Measurements from ENCODE around the gene RAD1.
"Not testable (repeated sequence)": the region's sequence is repeated elsewhere in the genome, so short reads cannot be mapped to it uniquely, and the experiment has no call there.

Gene RAD1

DNA sequence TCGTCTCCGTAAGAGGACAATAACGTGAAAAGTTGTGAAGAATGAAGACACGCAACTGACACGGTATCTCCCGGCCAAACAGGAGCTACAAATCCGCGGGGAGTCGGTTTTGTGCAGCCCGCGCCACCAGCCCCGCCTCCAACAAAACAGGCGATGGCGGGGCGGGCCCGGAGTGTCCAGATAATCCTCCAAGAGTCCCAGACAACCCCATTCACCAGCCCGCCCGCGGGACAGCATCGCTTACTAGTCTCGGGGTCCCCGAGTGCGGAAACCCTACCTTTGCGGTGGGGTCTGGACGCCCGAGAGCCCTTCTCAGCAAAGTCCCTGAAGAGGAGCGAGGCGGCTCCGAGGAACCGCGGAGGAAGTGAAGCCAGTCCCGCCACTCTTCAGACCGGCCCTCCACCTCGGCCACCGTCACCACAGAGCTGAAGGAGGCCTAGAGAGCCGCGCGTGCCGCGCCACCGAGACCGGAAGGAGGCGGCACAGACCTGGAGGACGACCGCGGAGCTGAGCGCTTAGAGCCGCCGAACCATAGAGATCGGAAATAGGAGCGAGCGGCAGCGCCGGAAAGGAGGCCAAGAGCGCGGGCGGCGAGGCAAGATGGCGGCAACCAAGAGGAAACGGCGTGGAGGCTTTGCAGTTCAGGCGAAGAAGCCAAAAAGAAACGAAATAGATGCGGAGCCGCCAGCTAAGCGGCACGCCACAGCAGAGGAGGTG is at the start of gene RAD1, which contains the start of gene BRIX1:
Gene RAD1 (minus strand): TSS at position 366 of the 717 bp plus-strand sequence. CDS start 612 bp downstream, outside the sequence.
Gene BRIX1 (plus strand): TSS at position 573 of the 717 bp plus-strand sequence. CDS start 28 bp downstream, at position 601.
- peak; percentile 82 to 99 for DNase-seq

- no peak for DNase-seq
Measured at GRCh38 chr5:34959323-34959722, 44.0 kb upstream of the RAD1 start.

GRCh38 chr5:34957857-34958690 is 42.8 kb upstream of the RAD1 start:
- DNase-seq, result no peak

GRCh38 chr5:34957321-34957720 is 42.0 kb upstream of the RAD1 start:
- no peak for DNase-seq

DNA sequence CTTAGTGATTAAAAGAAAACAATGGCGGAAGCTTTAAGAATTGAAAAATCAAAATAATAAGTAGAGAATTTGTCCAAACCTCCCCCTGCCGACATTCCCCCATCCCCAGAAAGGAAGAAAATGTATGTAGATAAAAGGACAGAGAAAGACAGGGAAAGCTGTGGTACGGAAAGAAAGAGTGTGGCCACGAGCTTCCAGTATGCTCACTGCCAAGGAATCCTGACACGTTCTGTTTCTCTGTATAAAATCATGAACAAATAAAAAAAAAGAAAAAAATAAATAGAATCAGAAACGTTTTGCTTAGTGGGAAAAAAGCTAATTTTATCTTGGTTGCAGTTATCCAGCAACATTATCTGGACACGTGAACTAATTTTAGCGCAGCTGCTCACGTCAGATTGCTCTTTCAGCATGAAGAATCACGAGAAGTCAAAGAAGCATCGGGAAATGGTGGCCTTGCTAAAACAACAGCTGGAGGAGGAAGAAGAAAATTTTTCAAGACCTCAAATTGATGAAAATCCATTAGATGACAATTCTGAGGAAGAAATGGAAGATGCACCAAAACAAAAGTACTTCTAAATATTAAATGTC is 29.2 kb upstream of the RAD1 start:
- DNase-seq, result no peak

DNA sequence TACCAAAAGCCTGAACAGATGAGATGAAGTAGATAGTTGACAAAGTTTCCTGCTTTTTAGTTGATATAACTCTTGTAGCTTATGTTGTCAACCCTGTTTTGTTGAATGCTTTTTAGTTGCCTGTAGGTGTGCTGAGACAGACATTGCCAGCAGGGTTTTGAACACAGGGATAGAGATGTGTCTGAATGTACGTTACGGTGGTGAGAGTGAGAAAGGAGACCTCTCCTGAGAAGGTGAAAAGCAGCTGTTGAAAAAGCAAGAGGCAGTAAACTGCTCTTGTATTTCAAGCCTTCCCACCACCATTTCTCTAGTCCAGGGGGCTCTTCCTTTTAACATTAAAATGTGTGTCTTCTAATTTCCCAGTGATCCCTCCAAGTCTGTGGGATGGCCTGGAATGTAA is 28.7 kb upstream of the RAD1 start:
- no peak for DNase-seq

DNA sequence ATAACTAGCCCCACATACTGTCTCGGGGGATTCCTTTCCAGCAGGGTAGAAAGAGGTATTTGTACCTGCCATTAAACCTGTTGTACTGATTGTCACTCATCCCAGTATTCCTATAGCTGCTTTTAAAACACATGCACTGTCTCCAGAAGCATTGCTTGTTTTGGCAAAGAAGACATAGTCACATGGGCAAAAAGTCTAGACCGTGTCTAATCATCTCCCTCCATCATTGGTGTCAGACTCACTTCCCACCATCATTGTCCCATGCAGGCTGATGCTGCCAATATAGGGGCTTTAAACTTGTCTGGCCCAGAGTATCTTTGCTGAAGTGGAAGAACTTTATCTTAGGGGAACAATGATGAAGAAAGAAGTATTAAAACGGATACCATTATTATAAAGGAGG is 26.6 kb upstream of the RAD1 start:
- DNase-seq, result no peak

GRCh38 chr5:34932947-34933346 is 17.6 kb upstream of the RAD1 start:
- DNase-seq, result no peak

- no peak for DNase-seq
Measured at GRCh38 chr5:34930870-34931269, 15.6 kb upstream of the RAD1 start.

- no peak for DNase-seq
Measured at GRCh38 chr5:34930462-34930844, 15.1 kb upstream of the RAD1 start.

GRCh38 chr5:34929720-34930461 is 14.6 kb upstream of the RAD1 start:
- DNase-seq, result peak; percentile 49 to 83

GRCh38 chr5:34929134-34929719 is 13.9 kb upstream of the RAD1 start, which contains the start of gene DNAJC21:
Gene DNAJC21 (plus strand): TSS chr5:34929559. CDS start chr5:34929820, 261 bp downstream.
- DNase-seq, result peak; percentile 88 to 97

- DNase-seq, result no peak
Measured at GRCh38 chr5:34928267-34928666, 13.0 kb upstream of the RAD1 start.

DNA sequence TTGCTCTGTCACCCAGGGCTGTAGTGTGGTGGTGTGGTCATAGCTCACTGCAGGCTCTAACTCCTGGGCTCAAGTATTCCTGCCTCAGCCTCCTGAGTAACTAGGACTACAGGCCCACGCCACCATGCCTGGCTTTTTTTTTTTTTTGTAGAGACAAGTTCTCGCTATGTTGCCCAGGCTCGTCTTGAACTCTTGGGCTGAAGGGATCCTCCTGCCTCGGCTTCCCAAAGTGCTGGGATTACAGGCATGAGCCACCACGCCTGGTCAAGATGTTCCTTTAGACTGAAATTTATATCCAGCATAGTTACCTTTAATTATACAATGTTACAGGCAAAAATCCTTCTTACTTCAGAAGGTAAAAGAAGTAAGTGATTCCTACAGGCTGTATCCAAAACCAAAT is 12.5 kb upstream of the RAD1 start:
- no peak for DNase-seq

DNA sequence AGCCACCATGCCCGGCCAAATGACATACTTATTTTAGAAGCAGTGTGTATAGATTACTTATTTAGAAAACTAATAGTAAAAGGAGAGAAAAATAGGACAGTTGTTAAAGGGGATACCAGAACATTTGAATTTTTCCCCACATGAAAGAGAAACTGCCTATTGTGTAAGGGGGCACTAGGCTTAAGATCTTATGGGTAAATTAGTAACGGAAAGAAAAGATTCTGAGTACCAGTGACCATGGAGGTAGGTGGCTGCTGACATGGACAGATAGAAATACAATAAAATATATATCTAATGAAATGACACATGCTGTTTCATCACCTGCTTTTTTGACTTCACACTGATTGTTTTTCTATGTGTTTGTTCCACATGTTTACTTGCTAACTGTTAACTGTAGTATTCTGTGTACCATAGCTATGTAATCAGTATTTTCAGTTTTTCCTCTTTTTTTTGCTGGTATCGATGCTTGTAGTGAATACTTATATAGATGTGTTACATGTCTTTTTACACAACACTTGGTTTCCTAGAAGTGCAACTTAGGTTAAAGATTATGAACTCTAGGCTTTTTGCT is 11.1 kb upstream of the RAD1 start:
- DNase-seq, result no peak

DNA sequence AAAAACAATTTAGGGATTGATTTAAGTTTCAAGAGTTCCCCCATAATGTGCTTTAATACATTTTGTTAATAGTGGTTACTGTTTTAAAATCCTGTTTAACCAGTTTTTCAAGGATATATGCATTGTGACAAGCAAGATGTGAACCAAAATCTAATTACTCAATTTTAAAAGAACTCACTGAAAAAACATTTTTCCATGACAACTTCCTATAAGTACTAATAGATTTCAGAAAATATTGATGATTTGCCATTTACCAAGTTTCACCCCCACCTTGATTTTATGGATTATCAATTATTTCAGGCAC is 9.1 kb upstream of the RAD1 start:
- DNase-seq, result no peak

- peak in 1 of 2 donors; percentile 81 for DNase-seq
Measured at GRCh38 chr5:34923694-34924461, 8.6 kb upstream of the RAD1 start.

GRCh38 chr5:34923256-34923655 is 8.0 kb upstream of the RAD1 start:
- not testable (repeated sequence) for DNase-seq

DNA sequence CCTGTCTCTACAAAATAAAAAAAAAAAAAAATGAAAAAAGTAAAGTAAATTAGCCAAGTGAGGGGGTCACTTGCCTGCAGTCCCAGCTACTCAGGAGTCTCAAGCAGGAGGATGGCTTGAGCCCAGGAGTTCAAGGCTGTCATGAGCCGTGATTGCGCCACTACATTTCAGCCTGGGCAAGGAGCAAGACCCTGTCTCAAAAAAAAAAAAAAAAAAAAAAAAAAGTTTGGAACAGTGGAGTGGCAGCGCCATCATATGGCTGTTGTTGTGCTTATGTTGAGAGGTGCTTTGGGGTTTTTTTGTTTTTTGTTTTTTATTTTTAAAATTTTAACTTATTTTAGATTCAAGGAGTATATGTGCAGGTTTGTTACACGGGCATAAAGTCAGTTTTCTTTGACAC is 3.8 kb upstream of the RAD1 start:
- DNase-seq, result no peak

GRCh38 chr5:34918025-34918424 is 2.7 kb upstream of the RAD1 start:
- DNase-seq, result no peak

- no peak for DNase-seq
Measured at GRCh38 chr5:34916518-34916917, 1.2 kb upstream of the RAD1 start.

- no peak for DNase-seq
Measured at GRCh38 chr5:34915856-34916192, 520 bp upstream of the RAD1 start.

Data from bone marrow (tissue), 2 donors.